ENCODE data around the gene NDEL1. TPM values are rescaled to one million over a fixed set of nuclear protein-coding genes. Genes with fewer than 3 reads are reported as not detected.

Gene NDEL1
- total RNA-seq, 1 donor from 2014 or later = 51.7 TPM

- Mint-ChIP-seq H3K4me1 (ENCODE audit: low read depth, unreplicated experiment) (no peaks in the 10 kb centered on the region), H3K36me3 (ENCODE audit: unreplicated experiment) (peaks cover 5% of the 10 kb centered on the region), H3K27ac (ENCODE audit: unreplicated experiment) (no peak overlapping the region)
Observed at GRCh38 chr17:8514801-8515200, 79.1 kb downstream of the NDEL1 start.

More at GRCh38 chr17:8514801-8515200, 79.1 kb downstream of the NDEL1 start:
- peaks cover 10% of the 10 kb centered on the region for H3K9me3 Mint-ChIP-seq (ENCODE audit: unreplicated experiment)
- DNase-seq = no peak
- no peak overlapping the region for H3K4me3 Mint-ChIP-seq (ENCODE audit: unreplicated experiment)
- no peak for TF ChIP-seq CTCF (IDR thresholded peaks at IDR 0.05; ENCODE audit: partially characterized antibody, unreplicated experiment)
- H3K27me3 Mint-ChIP-seq (ENCODE audit: unreplicated experiment) = peaks cover 8% of the 10 kb centered on the region

Other genes starting within 250 kb of the NDEL1 start
- gene BORCS6, start 245.7 kb upstream of the NDEL1 start, total RNA-seq (ENCODE audit: unreplicated experiment) = 14.2 TPM
- 17.3 TPM for gene AURKB, start 225.3 kb upstream of the NDEL1 start, total RNA-seq (ENCODE audit: unreplicated experiment)
- 85.3 TPM for gene CTC1, start 187.8 kb upstream of the NDEL1 start, total RNA-seq (ENCODE audit: unreplicated experiment)
- gene PFAS, start 186.6 kb upstream of the NDEL1 start, total RNA-seq (ENCODE audit: unreplicated experiment) = 74.6 TPM
- 29.5 TPM for gene RANGRF, start 147.2 kb upstream of the NDEL1 start, total RNA-seq (ENCODE audit: unreplicated experiment)
- gene SLC25A35, start 140.5 kb upstream of the NDEL1 start, total RNA-seq (ENCODE audit: unreplicated experiment) = 4.0 TPM
- 0.66 TPM for gene ARHGEF15, start 125.6 kb upstream of the NDEL1 start, total RNA-seq (ENCODE audit: unreplicated experiment)
- not detected for gene ODF4, start 96.0 kb upstream of the NDEL1 start, total RNA-seq (ENCODE audit: unreplicated experiment)
- gene RPL26, start 52.7 kb upstream of the NDEL1 start, total RNA-seq (ENCODE audit: unreplicated experiment) = 941 TPM
- gene RNF222, start 38.1 kb upstream of the NDEL1 start, total RNA-seq (ENCODE audit: unreplicated experiment) = not detected
- gene MYH10, start 194.8 kb downstream of the NDEL1 start, total RNA-seq (ENCODE audit: unreplicated experiment) = 218 TPM

Data from glutamatergic neuron (in vitro differentiated cells).